Natural killer cell (primary cell): ENCODE results near the gene PLXNA4. TPM values are rescaled to one million over a fixed set of nuclear protein-coding genes. Genes with fewer than 3 reads are reported as not detected.

ENCODE experiments used
- ATAC-seq, 3 donors: fragments of 150-1000 bp in 2 of 3; fragments of 200-7000 bp in 1 of 3; cut with Tn5 transposase; 1 replicate in 1 of 3; 2 replicates in 2 of 3; pipeline ENCODE4 v1.10.0; 2021; ENCODE audit warnings: mild to moderate bottlenecking in 2 of 3, moderate library complexity in 2 of 3
- DNase-seq, 2 donors: peaks; one replicate each; pipeline versions ENCODE4 v3.0.0 to v3.0.0-alpha.2; 2013 to 2021; ENCODE audit warnings: mixed read lengths in 1 of 2
- H3K27ac ChIP-seq: one replicate; pipeline ENCODE4 v1.5.1; 2013; ENCODE audit warnings: mild to moderate bottlenecking, low read length
- H3K27me3 ChIP-seq: one replicate; pipeline ENCODE4 v1.6.1; 2013; ENCODE audit warnings: low read length; ENCODE audit not compliant: control insufficient read depth, insufficient read depth
- H3K36me3 ChIP-seq: one replicate; pipeline ENCODE4 v1.6.1; 2013; ENCODE audit warnings: low read length; ENCODE audit not compliant: control insufficient read depth, insufficient read depth
- H3K4me1 ChIP-seq: one replicate; pipeline ENCODE4 v1.6.1; 2013; ENCODE audit warnings: low read length; ENCODE audit not compliant: control insufficient read depth, insufficient read depth
- H3K4me3 ChIP-seq: one replicate; pipeline ENCODE4 v1.5.1; 2013; ENCODE audit warnings: low read length
- H3K9me3 ChIP-seq: one replicate; pipeline ENCODE4 v1.6.1; 2013; ENCODE audit warnings: low read length; ENCODE audit not compliant: control insufficient read depth, insufficient read depth
- H3K27ac Mint-ChIP-seq, 2 donors: one replicate each; pipeline ENCODE4 v1.8.0; 2022; ENCODE audit warnings: mild to moderate bottlenecking in 2 of 2, mixed read lengths in 2 of 2, moderate library complexity in 1 of 2
- H3K27me3 Mint-ChIP-seq, 2 donors: one replicate each; pipeline ENCODE4 v1.8.0; 2022; ENCODE audit warnings: low read depth in 2 of 2, mixed read lengths in 2 of 2
- H3K36me3 Mint-ChIP-seq: one replicate; pipeline ENCODE4 v1.8.0; 2022; ENCODE audit warnings: mixed read lengths
- H3K4me1 Mint-ChIP-seq, 2 donors: one replicate each; pipeline ENCODE4 v1.8.0; 2022; ENCODE audit warnings: mixed read lengths in 2 of 2
- H3K4me3 Mint-ChIP-seq: one replicate; pipeline ENCODE4 v1.8.0; 2022; ENCODE audit warnings: mild to moderate bottlenecking, moderate library complexity, mixed read lengths
- H3K9me3 Mint-ChIP-seq, 2 donors: one replicate each; pipeline ENCODE4 v1.8.0; 2022; ENCODE audit warnings: mixed read lengths in 2 of 2
- CTCF ChIP-seq: fragments of 200-600 bp; IDR thresholded peaks from one replicate; pipeline ENCODE4 v1.8.0; 2022; ENCODE audit warnings: antibody characterized with exemption
- WGBS: methylation state at CpG from one replicate; pipeline ENCODE4 v1.1.7; 2013; ENCODE audit warnings: missing lambda C conversion rate; ENCODE audit not compliant: insufficient coverage; 5-methylcytosine and 5-hydroxymethylcytosine counted together
- intact Hi-C: fragments of 100-400 bp; cut with micrococcal nuclease; formaldehyde crosslinking; loops from one replicate; pipeline ENCODE4 v1.14.2; 2022
- total RNA-seq, 4 donors: library from RNA; stranded (reverse); fragments of 120-200 nt in 1 of 4; gene quantifications; one replicate each; pipeline versions ENCODE4 v1.2.3 to v1.2.4, GENCODE V29; 2013 to 2022

Gene PLXNA4
- total RNA-seq, 3 donors from 2014 or later (not counting 1 experiment from before 2014, with no cell fraction given) = 5.1 to 15.3 (median 10.9) TPM

- DNase-seq = no peak
- 77% methylated on average over 3 of the region's 3 CpGs for WGBS
- no peaks in the 10 kb centered on the region for H3K36me3 Mint-ChIP-seq
- ATAC-seq = no peak
- intact Hi-C loops = no loop called here
- no peak for TF ChIP-seq CTCF
- H3K4me1 ChIP-seq = no peaks in the 10 kb centered on the region
- H3K27ac ChIP-seq = no peak overlapping the region
- peaks cover 0 to 3% of the 10 kb centered on the region in 2 donors for H3K4me1 Mint-ChIP-seq
- no peaks in the 10 kb centered on the region for H3K9me3 ChIP-seq
- H3K27ac Mint-ChIP-seq = no peak overlapping the region
- no peaks in the 10 kb centered on the region for H3K27me3 ChIP-seq
- peaks cover 17 to 25% of the 10 kb centered on the region in 2 donors for H3K27me3 Mint-ChIP-seq
- H3K4me3 Mint-ChIP-seq = no peak overlapping the region
- H3K36me3 ChIP-seq = no peaks in the 10 kb centered on the region
- H3K4me3 ChIP-seq = no peak overlapping the region
- no peaks in the 10 kb centered on the region for H3K9me3 Mint-ChIP-seq
These were observed 204.3 kb downstream of the PLXNA4 start for GRCh38 chr7:132371948-132372347.

- Mint-ChIP-seq H3K27ac (no peak overlapping the region), H3K4me3 (no peak overlapping the region), H3K4me1 (no peaks in the 10 kb centered on the region), H3K9me3 (no peaks in the 10 kb centered on the region), H3K36me3 (no peaks in the 10 kb centered on the region), H3K27me3 (peaks cover 14 to 22% of the 10 kb centered on the region in 2 donors)
- Histone ChIP-seq H3K9me3 (no peaks in the 10 kb centered on the region), H3K4me1 (no peaks in the 10 kb centered on the region), H3K27ac (no peak overlapping the region), H3K36me3 (no peaks in the 10 kb centered on the region), H3K27me3 (no peaks in the 10 kb centered on the region), H3K4me3 (no peak overlapping the region)
- intact Hi-C loops = no loop called here
- DNase-seq (no peak), ATAC-seq (no peak)
- no peak for TF ChIP-seq CTCF
- WGBS = 86% methylated on average over 11 of the region's 11 CpGs
These were observed 207.9 kb downstream of the PLXNA4 start for GRCh38 chr7:132368246-132368900.

GRCh38 chr7:132367795-132368194 is 208.5 kb downstream of the PLXNA4 start:
- 92% methylated on average over 7 of the region's 9 CpGs for WGBS
- Mint-ChIP-seq H3K27me3 (peaks cover 14 to 25% of the 10 kb centered on the region in 2 donors), H3K9me3 (no peaks in the 10 kb centered on the region), H3K27ac (no peak overlapping the region), H3K4me3 (no peak overlapping the region), H3K36me3 (no peaks in the 10 kb centered on the region), H3K4me1 (no peaks in the 10 kb centered on the region)
- Histone ChIP-seq H3K4me1 (no peaks in the 10 kb centered on the region), H3K27me3 (no peaks in the 10 kb centered on the region), H3K9me3 (no peaks in the 10 kb centered on the region), H3K4me3 (no peak overlapping the region), H3K27ac (no peak overlapping the region), H3K36me3 (no peaks in the 10 kb centered on the region)
- intact Hi-C loops = no loop called here
- TF ChIP-seq CTCF = no peak
- DNase-seq (no peak), ATAC-seq (no peak)

- H3K27ac Mint-ChIP-seq = no peak overlapping the region
- WGBS = 100% methylated on average over 1 of the region's 1 CpG
These were observed 209.3 kb downstream of the PLXNA4 start for GRCh38 chr7:132367004-132367403.

More at GRCh38 chr7:132367004-132367403, 209.3 kb downstream of the PLXNA4 start:
- Histone ChIP-seq H3K4me3 (no peak overlapping the region), H3K9me3 (no peaks in the 10 kb centered on the region), H3K36me3 (no peaks in the 10 kb centered on the region), H3K4me1 (no peaks in the 10 kb centered on the region), H3K27ac (no peak overlapping the region), H3K27me3 (no peaks in the 10 kb centered on the region)
- peaks cover 14 to 25% of the 10 kb centered on the region in 2 donors for H3K27me3 Mint-ChIP-seq
- H3K36me3 Mint-ChIP-seq = no peaks in the 10 kb centered on the region
- no peak for TF ChIP-seq CTCF
- H3K4me3 Mint-ChIP-seq = no peak overlapping the region
- ATAC-seq (no peak), DNase-seq (no peak)
- no peaks in the 10 kb centered on the region for H3K4me1 Mint-ChIP-seq
- no peaks in the 10 kb centered on the region for H3K9me3 Mint-ChIP-seq
- intact Hi-C loops = no loop called here
